GM19324 (cell line): ENCODE results near the gene CFAP300.

ENCODE experiments used
- ATAC-seq: cut with Tn5 transposase; IDR thresholded peaks from one replicate; pipeline ENCODE4 v1.9.1; 2021; ENCODE audit warnings: mild to moderate bottlenecking, moderate library complexity; ENCODE audit not compliant: unreplicated experiment, low FRiP score

The CFAP300 gene

DNA sequence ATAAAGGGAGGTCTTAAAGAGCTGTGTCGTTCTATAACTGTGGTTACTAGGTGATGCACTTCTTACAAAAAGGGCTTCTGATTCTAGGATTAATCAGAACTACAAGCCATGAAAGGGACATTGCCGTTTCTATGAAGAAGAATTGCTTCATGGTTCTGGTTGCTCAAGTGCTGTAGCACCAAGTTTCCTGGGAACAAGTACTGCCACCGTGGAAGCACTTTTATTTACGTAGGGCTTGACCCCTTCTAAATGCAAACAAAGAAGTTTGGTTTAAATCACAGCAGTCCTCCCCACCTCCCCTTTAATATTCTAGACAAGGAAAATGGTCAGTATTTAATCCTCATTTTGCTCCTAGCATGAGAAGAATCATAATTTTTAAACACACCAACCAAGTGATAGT, 72.8 kb downstream of the CFAP300 start:
- no peak for ATAC-seq

DNA sequence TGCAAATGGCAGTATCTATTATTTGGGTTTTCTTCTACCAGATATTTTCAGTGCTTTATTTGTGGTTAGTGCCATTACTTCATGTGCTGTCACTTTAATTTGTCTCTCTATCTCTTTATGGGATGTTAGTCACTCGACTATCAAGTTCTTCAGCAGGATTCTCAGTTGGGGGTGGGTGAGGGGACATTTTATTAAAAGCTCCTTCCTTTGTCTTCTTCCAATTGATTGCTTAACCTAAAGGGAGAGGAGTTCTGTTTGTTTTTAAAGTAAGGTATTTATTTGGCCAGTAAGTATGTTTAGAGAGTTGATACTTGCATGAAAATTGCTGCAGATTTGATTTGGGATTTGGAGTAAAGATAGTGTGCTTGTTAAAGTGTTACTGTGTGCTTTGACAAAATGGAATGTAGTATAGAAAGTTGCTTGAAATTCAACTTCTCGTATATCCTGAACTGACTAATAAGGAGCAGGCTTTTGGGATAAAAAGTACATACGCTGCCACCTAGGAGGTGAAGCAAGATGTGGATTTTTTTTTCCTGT, 73.3 kb downstream of the CFAP300 start:
- ATAC-seq: no peak

DNA sequence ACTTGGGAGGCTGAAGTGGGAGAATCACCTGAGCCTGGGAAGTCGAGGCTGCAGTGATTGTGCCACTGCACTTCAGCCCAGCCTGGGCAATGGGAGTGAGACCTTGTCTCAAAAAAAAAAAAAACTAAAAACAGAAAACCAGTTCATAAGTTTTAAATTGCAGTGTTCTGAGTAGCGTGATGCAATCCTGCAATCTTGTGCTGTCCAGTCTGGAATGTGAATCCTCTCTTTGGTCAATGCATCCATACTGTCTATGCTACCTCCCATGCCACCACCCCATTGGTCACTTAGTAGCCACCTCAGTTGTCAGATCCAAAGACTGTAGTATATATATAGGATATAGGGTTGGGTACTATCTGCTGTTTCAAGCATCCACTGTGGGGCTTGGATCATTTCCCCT, 74.1 kb downstream of the CFAP300 start:
- ATAC-seq: no peak
